HFFc6 (cell line): ENCODE data around the gene MAB21L4. TPM values are rescaled to one million over a fixed set of nuclear protein-coding genes. Genes with fewer than 3 reads are reported as not detected.

Source experiments
- DNase-seq: peaks from one replicate; pipeline ENCODE4 v3.0.0-alpha.2; 2018
- H3K27ac Mint-ChIP-seq: 2 replicates; pipeline ENCODE4 v1.8.0; 2020; ENCODE audit warnings: mild to moderate bottlenecking, mixed read lengths
- H3K27me3 Mint-ChIP-seq: 2 replicates; pipeline ENCODE4 v1.8.0; 2021; ENCODE audit warnings: mild to moderate bottlenecking, moderate library complexity, mixed read lengths; ENCODE audit not compliant: insufficient read depth
- H3K36me3 Mint-ChIP-seq: 2 replicates; pipeline ENCODE4 v1.8.0; 2021; ENCODE audit warnings: low read depth, mixed read lengths
- H3K4me1 Mint-ChIP-seq: 2 replicates; pipeline ENCODE4 v1.8.0; 2020; ENCODE audit warnings: low read depth, mixed read lengths
- H3K4me3 Mint-ChIP-seq: 2 replicates; pipeline ENCODE4 v1.8.0; 2020; ENCODE audit warnings: mild to moderate bottlenecking, moderate library complexity, mixed read lengths
- H3K9me3 Mint-ChIP-seq: 2 replicates; pipeline ENCODE4 v1.8.0; 2020; ENCODE audit warnings: mild to moderate bottlenecking, mixed read lengths
- total RNA-seq, 6 experiments: library from RNA; stranded (reverse); fragmentation: NEBNext Ultra II Directional; extraction: Animal tissue kit (Norgen Biotek cat#: 25700); gene quantifications; 2 replicates in 1 of 6; 3 replicates in 5 of 6; pipeline ENCODE4 v1.2.3, GENCODE V29; 2021
- TF ChIP-seq, protein P1 (sequence below): fragments of 200-600 bp; sonication (generic); IDR thresholded peaks from 2 replicates; pipeline ENCODE4 v1.5.0; 2021; ENCODE audit warnings: antibody characterized with exemption, mild to moderate bottlenecking

Gene MAB21L4
- total RNA-seq, 6 experiments from 2014 or later, result not detected

- TF ChIP-seq, protein P1, sequence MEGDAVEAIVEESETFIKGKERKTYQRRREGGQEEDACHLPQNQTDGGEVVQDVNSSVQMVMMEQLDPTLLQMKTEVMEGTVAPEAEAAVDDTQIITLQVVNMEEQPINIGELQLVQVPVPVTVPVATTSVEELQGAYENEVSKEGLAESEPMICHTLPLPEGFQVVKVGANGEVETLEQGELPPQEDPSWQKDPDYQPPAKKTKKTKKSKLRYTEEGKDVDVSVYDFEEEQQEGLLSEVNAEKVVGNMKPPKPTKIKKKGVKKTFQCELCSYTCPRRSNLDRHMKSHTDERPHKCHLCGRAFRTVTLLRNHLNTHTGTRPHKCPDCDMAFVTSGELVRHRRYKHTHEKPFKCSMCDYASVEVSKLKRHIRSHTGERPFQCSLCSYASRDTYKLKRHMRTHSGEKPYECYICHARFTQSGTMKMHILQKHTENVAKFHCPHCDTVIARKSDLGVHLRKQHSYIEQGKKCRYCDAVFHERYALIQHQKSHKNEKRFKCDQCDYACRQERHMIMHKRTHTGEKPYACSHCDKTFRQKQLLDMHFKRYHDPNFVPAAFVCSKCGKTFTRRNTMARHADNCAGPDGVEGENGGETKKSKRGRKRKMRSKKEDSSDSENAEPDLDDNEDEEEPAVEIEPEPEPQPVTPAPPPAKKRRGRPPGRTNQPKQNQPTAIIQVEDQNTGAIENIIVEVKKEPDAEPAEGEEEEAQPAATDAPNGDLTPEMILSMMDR, result no peak
- no peaks in the 10 kb centered on the region for H3K36me3 Mint-ChIP-seq
- DNase-seq, result no peak
- H3K4me1 Mint-ChIP-seq, result no peaks in the 10 kb centered on the region
- H3K9me3 Mint-ChIP-seq, result no peaks in the 10 kb centered on the region
- H3K27ac Mint-ChIP-seq, result no peak overlapping the region
- H3K4me3 Mint-ChIP-seq, result no peak overlapping the region
- H3K27me3 Mint-ChIP-seq, result peaks cover 5% of the 10 kb centered on the region
These were observed 959 bp downstream of the MAB21L4 start for GRCh38 chr2:240894836-240895558.

- no peak overlapping the region for H3K4me3 Mint-ChIP-seq
- H3K36me3 Mint-ChIP-seq, result no peaks in the 10 kb centered on the region
These were observed 1.9 kb downstream of the MAB21L4 start for GRCh38 chr2:240894006-240894405.

GRCh38 chr2:240893363-240893844 is 2.6 kb downstream of the MAB21L4 start:
- no peak overlapping the region for H3K4me3 Mint-ChIP-seq
- no peaks in the 10 kb centered on the region for H3K9me3 Mint-ChIP-seq
- peaks cover 8% of the 10 kb centered on the region for H3K27me3 Mint-ChIP-seq
- H3K27ac Mint-ChIP-seq, result no peak overlapping the region
- H3K36me3 Mint-ChIP-seq, result no peaks in the 10 kb centered on the region
- no peak for DNase-seq
- TF ChIP-seq, protein P1, result no peak
- no peaks in the 10 kb centered on the region for H3K4me1 Mint-ChIP-seq

More at GRCh38 chr2:240894006-240894405, 1.9 kb downstream of the MAB21L4 start:
- Mint-ChIP-seq H3K4me1 (no peaks in the 10 kb centered on the region), H3K9me3 (no peaks in the 10 kb centered on the region), H3K27ac (no peak overlapping the region), H3K27me3 (peaks cover 5% of the 10 kb centered on the region)
- DNase-seq, result no peak
- TF ChIP-seq, protein P1, result no peak

DNA sequence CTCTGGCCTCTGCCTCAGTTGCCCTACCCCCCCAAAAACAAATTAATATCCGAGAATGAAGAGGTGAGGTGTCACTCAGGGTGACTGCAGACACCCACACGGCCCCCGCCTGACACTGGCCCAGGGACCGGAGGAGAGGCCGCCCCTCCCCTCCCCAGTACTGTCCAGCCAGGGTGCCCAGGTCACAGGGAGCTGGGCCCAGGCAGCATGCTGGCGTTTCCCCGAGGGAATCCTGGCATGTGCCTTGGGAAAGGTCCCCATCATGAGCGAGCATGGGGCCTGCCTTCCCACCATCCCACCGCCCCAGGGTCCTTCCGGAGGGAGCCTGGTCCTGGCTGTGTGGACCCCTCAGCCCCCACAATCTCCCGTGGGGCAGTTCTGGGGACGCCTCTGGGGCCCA is 3.0 kb downstream of the MAB21L4 start:
- Mint-ChIP-seq H3K4me3 (no peak overlapping the region), H3K36me3 (no peaks in the 10 kb centered on the region), H3K4me1 (no peaks in the 10 kb centered on the region), H3K27me3 (peaks cover 6% of the 10 kb centered on the region), H3K27ac (no peak overlapping the region), H3K9me3 (no peaks in the 10 kb centered on the region)
- DNase-seq, result no peak
- TF ChIP-seq, protein P1, result no peak

DNA sequence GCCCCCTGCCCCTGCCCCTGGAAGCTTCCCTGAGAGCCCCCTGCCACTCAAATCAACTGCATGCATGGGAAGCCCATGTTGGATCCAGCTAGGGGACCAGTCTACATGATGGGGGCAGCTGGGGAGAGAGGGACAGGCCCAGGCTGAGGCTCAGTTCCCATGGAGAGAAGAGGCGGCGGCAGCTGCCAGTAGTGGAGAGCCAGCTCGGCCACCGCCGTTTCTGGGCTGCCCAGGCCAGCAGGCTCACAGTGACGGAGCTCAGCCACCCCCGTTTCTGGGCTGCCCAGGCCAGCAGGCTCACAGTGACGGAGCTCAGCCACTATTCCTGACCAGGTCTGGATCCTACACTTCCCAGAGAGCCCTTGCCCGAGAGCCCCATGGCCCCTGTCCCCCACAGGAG is 3.6 kb downstream of the MAB21L4 start:
- peaks cover 9% of the 10 kb centered on the region for H3K27me3 Mint-ChIP-seq

More for the DNA sequence above, 3.6 kb downstream of the MAB21L4 start:
- Mint-ChIP-seq H3K36me3 (no peaks in the 10 kb centered on the region), H3K4me3 (no peak overlapping the region), H3K4me1 (no peaks in the 10 kb centered on the region), H3K9me3 (no peaks in the 10 kb centered on the region), H3K27ac (no peak overlapping the region)
- DNase-seq, result no peak
- TF ChIP-seq, protein P1, result no peak
